Measurements from ENCODE around the gene SSBP3.

GRCh38 chr1:54246116-54246721 lies 160.0 kb downstream of the SSBP3 start:
- TF ChIP-seq CTCF (IDR thresholded peaks at IDR 0.05) (no peak), EP300 (IDR thresholded peaks at IDR 0.05) (no peak)

Measured in suprapubic skin (tissue), 3 donors.